GM19328 (cell line): Measurements from ENCODE around the gene TMEM45A.
A peak's percentile ranks its signal among the peaks of the same experiment; 100 is the strongest.
"Not testable (repeated sequence)": the region's sequence is repeated elsewhere in the genome, so short reads cannot be mapped to it uniquely, and the experiment has no call there.

Source experiments
- ATAC-seq: cut with Tn5 transposase; IDR thresholded peaks from one replicate; pipeline ENCODE4 v1.9.1; 2021; ENCODE audit warnings: mild to moderate bottlenecking, moderate library complexity; ENCODE audit not compliant: unreplicated experiment

TMEM45A gene, protein sequence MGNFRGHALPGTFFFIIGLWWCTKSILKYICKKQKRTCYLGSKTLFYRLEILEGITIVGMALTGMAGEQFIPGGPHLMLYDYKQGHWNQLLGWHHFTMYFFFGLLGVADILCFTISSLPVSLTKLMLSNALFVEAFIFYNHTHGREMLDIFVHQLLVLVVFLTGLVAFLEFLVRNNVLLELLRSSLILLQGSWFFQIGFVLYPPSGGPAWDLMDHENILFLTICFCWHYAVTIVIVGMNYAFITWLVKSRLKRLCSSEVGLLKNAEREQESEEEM

DNA sequence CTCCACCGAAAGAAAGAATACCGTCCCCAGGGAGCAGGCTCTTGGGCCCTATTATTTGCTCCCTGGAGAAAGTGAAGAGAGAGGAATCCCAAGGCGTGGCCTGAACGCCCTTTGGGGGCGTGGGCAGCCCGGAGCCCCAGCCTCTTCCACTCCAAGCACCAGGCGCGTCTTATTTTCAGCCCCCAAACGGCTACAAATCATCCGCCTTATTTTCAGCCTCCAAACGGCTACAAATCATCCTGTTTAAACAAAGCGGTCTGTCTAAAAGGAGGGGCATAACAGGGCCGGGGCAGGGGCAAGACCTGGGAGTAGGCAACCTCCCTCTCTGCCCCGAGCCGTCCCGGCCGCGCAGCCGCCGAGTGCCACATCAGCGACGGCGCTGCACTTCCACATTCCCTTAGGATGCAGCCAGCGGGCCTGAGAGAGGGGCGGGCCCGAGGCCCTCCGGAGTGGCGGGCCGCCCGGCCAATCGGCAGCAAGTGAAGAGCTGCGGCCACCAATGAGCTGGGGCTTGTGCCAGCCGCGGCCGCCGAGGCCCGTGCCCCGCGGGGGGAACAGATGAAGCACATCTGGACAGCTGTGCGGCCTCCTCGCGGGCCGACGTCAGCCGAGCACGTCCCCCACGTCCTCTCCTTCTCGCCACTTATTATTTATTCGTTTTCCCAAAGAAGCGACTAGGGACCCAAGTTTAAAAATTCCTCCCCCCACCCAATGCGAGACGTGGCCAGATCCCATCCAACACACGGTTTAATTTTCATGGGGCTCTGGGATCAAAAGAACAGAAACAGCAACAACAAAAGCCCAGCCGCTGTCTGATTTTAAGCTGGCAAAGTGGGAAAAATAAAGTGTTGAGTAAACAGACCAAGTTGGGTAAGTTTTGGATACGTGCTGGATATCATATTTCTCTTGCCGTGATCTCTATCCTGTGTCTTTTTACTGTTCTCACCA, at the start of gene TMEM45A:
TSS of gene TMEM45A (plus strand) at position 561 of the 948 bp plus-strand sequence. CDS start 62,593 bp downstream, outside the sequence.
- peak; percentile 99 for ATAC-seq

DNA sequence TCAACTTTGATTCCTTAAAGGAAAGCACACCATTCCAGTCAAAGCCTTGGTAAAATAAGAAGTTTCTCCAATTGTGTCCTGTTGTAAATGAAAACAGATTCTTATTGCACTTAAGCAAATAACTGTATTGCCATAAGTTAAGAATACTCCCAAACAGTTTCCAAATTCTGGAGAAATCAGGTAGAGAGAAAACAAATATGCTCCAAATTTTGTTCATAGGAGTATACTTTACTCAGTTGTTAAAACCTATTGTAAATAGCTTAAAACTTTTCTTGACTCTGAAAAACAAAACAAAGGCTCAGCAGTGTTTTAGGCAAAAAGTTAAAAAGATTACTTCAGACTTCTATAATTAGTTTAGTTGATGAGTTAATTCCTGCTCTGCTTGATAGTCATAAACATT, 48.7 kb upstream of the TMEM45A start:
- ATAC-seq, result no peak

DNA sequence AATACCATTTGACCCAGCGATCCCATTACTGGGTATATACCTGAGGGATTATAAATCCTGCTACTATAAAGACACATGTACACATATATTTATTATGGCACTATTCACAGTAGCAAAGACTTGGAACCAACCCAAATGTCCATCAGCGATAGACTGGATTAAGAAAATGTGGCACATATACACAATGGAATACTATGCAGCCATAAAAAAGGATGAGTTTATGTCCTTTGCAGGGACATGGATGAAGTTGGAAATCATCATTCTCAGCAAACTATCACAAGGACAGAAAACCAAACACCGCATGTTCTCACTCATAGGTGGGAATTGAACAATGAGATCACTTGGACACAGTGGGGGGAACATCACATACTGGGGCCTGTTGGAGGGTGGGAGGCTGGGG, 45.4 kb upstream of the TMEM45A start:
- ATAC-seq, result not testable (repeated sequence)

DNA sequence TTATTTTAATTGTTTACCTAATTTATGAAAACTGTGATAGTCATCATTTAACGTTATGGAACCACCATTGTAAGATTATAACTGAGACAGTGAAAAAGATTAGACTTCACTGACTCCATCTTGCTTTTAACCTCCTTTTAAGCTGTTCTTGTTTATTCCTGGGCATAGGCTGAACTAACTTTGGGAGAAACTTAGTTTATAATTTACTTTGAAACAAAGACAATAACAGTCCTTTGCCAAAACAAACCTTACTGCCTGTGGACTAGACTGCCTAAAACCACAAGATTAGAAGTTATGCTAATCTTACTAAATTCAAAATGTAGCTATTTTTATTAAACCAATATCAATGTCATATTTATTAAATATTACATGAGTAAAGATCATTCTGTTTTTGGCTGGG, 44.3 kb upstream of the TMEM45A start:
- no peak for ATAC-seq

DNA sequence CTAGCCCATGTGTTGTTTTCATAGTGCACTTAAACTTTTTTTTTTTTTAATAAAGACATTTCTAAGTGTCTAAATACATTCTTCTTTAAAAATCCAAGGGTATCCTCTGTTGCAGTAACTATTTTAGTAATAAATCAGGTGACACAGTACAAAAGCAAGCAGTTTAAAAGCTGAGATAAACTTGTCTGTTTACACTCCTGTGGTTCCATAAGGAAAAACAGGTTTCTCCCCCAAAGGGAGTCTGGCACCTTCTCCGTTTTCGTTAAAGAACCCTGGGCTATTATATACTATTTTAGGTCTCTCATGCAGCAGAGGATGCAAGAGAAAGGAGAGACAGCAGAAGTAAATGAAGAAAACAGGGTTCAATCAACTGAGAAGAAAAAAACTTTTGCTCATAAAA, 43.2 kb upstream of the TMEM45A start:
- ATAC-seq, result no peak

DNA sequence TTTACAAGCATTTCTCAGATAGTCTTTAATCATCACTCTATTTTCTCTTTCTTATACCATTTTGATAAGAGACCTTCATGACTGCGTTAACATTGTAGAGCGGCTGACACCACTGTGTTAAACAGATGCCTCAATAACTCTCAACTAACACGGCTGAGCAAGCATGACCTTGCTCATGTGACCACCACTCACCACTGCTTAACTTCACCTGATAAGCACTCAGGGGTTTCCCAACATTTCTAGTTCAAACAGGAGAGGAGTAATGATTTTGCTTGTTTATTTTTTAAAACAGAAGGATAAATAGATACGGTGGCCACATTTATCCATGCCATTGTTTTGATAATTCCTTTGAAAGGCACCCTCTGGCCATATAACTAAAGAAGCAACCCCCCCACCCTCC, 37.7 kb upstream of the TMEM45A start:
- ATAC-seq, result no peak

DNA sequence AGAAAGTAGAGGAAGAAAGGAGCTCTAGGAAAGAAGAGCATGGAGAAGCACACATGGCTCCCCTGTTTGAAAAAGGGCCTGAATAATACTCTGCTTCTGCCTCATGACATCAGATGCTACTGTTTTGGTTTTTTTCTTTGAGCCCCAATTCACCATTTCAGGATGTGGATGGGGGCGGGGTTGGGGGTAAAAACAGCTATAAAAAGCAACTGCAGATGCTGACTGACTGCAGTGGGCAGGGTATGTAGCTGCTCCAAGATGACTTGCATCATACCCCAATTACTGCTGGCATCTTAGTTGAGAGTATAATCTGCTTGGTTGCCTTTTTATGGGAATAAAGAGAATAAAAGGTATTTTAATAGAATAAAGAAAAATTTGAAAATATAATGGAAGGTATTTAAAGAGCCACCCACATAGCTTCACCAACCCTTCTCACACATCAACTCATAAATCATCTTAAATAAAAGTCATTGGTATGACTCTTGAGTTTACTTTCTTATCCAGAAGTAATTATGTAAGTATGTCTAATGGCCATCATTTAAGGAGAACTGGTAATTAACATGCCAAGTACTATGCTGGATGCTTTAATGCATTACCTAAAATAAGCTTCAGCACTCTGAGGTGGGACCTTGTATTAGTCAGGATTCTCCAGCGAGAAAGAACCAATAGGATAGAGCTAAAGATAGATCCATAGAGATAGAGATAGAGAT, 36.4 kb upstream of the TMEM45A start:
- ATAC-seq, result no peak

DNA sequence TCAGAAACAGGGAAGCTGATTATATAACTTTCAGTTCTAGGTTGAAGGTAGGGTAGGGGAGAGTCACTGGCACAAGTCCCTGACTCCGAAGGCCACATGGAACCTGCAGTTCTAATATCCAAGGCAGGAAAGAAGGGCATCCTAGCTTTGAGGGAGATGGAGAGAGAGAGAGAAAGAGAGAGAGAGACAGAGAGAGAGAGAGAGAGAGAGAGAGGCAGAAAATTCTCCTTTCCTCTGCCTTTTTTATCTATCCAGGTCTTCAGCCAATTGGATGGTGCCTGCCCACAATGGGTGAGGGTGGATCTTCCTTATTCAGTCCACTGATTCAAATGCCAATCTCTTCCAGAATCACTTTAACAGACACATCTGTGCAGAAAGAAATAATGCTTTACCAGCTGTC, 35.7 kb upstream of the TMEM45A start:
- no peak for ATAC-seq

DNA sequence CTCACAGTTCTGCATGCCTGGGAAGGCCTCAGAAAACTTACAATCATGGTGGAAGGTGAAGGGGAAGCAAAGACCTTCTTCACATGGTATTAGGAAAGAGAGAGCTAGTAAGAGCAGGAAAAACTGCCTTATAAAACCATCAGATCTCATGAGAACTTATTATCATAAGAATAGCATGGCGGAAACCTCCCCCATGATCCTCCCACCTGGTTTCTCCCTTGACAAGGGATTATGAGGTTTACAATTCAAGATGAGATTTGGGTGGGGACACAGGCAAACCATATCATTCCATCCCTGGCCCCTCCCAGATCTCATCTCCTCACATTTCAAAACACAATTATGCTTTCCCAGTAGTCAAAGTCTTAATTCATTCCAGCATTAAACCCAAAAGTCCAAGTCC, 34.6 kb upstream of the TMEM45A start:
- ATAC-seq, result no peak

DNA sequence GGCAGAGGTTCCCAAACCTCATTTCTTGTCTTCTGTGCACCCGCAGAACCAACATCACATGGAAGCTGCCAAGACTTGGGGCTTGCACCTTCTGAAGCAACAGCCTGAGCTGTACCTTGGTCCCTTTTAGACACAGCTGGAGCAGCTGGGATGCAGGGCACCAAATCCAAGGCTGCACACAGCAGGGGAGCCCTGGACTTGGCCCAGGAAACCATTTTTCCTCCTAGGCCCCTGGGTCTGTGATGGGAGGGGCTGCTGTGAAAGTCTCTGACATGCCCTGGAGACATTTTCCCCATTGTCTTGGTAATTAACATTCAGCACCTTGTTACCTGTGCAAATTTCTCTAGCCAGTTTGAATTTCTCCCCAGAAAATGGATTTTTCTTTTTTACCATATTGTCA, 33.6 kb upstream of the TMEM45A start:
- no peak for ATAC-seq

DNA sequence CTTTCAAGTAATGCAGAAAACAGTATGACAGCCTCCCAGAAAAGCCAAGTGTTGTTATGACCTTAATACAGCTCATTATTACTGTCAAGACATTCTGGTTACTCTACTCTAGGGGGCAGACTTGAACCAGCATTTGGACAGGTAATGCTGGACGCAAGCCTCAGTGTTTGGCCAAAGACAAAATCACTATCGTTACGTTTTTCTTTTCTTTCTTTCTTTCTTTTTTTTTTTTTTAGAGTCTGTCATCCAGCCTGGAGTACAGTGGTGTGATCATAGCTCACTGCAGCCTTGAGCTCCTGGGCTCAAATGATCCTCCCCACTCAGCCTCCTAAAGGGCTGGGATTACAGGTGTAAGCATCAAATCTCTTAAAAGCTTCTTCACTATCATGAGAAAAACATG, 29.4 kb upstream of the TMEM45A start:
- peak; percentile 89 for ATAC-seq

DNA sequence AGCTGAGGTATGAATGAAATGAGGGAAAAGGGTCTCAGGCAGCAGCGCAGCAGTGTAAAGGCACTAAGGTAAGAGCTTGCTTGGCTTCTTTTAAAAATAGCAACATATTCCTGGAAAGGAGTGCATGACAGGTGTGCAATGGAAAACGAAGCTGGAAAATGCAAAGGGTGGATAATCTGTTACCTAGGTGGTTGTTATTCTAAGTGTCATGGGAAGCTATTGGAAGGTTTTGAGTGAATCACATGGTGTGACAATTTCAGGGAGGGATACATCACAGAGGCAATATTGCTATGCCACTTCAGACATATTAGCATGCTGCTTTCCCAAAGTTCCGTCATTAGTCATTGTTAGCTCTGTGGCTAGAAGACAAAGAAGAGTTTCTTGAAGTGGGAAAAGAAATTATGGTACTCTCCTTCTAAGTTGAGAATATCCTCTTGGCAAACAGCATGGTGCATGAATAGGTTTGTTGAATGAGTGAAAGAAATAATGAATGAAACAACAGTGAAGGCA, 28.7 kb upstream of the TMEM45A start:
- no peak for ATAC-seq

DNA sequence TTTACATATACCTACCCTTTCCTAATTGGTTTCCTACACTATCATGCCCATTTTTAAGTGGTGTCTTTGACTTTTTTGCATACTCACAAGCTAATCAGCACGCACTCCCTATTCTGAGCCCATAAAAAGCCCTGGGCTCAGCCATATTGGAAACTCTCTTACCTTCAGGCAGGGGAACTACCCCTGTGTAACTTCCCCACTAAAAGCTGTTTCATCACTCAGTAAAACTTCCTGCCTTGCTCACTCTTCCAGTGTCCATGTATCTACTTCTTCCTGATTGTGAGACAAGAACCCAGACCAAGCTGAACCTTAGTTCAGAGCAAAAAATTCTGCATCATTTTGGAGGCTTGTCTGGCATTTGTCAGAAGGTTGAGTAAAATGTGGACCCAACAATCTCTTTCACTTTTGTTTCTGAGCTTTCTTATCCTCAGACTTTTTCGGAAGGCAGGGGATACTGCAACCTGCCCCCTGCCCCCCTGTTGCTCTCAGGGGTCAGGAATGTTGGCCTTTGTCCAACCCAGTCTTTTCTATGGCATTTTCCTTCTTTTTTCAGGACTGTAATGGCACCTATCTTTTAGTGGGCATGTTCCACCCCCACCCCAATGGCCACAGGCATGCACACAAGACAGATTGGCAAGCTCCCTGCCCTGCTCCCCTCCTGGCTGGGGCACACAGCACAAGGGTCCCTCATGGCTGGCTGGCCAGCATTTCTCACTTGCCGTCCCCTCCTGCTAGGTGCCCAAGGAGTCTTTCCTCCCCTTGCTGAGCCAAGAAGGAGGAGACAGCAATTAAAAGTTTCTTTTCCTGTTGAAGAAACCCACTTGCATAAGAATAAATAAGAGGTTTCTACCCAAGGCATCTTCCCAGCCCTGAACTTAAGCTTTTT, 26.3 kb upstream of the TMEM45A start:
- ATAC-seq, result no peak

DNA sequence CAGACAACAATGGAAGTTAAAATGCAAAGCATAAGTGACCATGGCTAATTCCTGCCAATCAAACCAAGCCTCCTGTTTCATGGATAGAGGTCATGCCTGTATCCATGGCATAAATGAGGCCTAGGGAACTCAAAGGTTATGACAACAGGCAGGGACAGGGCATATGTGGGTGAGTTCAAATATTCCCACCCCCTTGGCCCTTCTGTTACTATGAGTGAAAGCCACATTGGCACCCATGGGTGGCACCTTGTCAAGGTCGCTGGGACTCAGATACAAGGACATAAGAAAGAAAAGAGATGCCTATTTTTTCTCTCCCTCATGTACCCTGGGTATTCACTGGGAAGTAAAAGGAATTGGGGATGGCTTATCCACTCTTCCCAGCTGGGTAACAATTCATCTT, 25.3 kb upstream of the TMEM45A start:
- ATAC-seq, result no peak

DNA sequence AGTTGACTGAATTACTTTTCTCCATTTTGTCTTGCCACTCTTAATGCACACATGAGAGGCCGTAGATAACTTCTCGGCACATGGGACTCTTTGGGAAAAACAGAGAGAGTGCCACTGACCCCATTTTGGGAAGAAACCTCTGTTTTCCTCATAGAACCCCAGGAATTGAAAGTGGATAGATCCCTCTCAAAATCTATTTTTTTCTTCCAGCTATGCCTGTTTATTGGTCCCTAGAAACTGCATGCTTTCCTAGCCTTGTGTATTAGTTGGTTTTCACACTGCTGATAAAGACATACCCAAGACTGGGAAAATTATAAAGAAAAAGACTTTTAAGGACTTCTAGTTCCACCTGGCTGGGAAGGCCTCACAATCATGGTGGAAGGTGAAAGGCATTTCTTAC, 23.7 kb upstream of the TMEM45A start:
- no peak for ATAC-seq

DNA sequence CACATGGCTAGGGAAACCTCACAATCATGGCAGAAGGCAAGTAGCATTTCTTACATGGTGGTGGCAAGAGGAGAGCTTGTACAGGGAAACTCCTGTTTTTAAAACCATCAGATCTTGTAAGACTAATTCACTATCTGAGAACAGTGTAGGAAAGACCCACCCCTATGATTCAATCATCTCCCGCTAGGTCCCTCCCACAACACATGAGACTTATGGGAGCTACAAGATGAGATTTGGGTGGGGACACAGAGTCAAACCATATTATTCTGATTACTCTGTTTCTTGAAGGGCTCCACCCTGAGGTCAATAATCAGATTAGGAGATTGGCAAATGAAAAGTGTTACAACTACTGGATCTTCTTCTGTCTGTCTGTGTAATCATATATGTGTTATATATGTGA, 21.5 kb upstream of the TMEM45A start:
- no peak for ATAC-seq

DNA sequence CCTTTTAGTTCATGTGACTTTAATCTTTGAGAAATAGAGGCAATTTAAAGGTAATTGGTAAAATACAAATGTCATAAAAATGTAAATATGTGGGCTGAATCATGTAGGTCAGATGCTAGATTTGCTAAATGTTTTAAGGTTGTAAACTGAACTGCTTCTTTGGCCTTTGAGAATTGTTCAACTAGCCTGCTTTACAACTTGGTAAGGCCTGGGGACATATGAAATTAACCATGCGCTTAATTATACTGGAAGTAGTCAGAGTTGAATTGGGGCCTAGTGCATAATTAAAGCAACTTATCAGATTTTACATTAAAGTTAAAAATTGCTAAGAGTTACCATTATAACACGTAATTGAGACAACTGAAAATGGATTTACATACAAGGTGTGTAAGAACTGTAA, 21.0 kb upstream of the TMEM45A start:
- no peak for ATAC-seq

DNA sequence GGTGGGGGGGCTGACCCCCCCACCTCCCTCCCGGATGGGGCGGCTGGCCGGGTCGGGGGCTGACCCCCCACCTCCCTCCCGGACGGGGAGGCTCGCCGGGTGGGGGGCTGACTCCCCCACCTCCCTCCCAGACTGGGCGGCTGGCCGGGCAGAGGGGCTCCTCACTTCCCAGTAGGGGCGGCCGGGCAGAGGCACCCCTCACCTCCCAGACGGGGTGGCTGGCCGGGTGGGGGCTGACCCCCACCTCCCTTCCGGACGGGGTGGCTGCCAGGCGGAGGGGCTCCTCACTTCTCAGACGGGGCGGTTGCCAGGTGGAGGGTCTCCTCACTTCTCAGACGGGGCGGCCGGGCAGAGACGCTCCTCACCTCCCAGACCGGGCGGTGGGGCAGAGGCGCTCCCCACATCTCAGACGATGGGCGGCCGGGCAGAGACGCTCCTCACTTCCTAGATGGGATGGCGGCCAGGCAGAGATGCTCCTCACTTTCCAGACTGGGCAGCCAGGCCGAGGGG, 14.5 kb upstream of the TMEM45A start:
- not testable (repeated sequence) for ATAC-seq

DNA sequence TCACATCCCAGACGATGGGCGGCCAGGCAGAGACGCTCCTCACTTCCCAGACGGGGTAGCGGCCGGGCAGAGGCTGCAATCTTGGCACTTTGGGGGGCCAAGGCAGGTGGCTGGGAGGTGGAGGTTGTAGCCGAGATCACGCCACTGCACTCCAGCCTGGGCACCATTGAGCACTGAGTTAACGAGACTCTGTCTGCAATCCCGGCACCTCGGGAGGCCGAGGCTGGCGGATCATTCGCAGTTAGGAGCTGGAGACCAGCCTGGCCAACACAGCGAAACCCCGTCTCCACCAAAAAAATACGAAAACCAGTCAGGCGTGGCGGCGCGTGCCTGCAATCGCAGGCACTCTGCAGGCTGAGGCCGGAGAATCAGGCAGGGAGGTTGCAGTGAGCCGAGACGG, 13.9 kb upstream of the TMEM45A start:
- ATAC-seq, result not testable (repeated sequence)

DNA sequence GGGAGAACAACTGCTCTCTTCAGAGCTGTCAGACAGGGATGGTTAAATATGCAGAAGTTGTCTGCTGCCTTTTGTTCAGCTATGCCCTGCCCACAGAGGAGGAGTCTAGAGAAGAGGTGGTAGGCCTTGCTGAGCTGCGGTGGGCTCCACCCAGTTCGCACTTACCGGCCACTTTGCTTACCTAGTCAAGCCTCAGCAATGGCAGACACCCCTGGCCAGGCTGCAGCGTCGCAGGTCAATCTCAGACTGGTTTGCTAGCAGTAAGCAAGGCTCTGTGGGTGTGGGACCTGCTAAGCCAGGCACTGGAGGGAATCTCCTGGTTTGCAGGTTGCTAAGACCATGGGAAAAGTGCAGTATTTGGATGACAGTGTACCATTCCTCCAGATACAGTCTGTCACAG, 12.3 kb upstream of the TMEM45A start:
- no peak for ATAC-seq
